ENCODE results near the gene RTL10. TPM values are rescaled to one million over a fixed set of nuclear protein-coding genes. Genes with fewer than 3 reads are reported as not detected.
A peak's percentile ranks its signal among the peaks of the same experiment; 100 is the strongest.

The RTL10 gene
- total RNA-seq, 1 donor from 2014 or later, result 22.9 TPM

DNA sequence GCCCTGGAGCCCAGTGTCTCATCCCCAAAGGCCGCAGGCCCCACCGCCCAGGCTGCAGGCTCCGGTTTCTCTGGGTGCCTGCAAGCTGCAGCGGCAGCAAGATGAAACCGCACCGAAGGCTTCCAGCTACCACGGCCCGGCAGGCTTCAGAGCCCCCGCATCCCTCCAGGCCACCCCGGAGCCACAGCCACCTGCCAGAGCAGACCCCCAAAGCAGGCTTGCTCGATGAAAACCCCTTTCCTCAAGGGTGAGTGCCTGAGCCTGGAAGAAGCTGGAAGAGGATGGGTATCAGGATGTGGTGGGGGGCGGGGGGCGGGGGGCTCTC is 24.5 kb upstream of the RTL10 start:
- DNase-seq (ENCODE audit: low spot score), result peak; percentile 51
- intact Hi-C loops (cut with DNase I), result no loop called here
- ATAC-seq, result no peak

DNA sequence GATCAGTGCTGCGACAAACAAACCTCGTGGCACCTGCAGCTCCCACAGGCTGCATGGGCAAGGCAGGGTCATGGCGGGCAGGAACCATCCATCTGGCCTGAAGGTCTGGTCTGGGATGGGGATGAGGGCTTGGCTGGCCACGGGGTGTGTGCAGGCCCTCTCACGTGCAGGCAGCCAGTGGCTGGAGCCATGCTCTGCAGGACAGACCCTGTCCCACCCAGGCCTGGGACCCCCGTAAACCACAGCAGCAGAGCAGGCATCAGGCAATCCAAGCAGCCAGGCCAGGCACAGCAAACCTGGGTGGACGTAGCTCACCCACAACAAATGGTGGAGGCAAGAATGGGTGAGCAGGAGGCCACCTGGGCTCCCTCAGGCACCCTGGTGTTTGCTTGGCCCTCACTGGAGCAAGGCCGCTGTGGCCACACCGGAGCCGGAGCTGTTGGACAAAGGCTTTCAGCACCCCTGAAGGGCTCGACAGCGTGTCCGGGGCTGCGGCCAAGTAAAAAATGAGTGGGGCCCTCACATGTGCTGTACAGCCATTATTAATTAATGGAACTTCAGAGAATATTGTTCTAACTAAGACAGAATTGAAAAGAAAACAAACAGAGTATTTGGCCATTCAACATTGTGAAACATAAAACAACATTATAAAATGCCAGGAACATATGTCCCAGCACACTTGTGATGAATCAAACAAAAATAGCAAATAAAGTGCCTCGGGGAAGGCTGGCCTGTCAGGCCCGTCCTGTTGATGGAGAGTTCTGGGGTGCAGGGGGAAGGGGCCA is 24.0 kb upstream of the RTL10 start:
- DNase-seq (ENCODE audit: low spot score) (peak; percentile 54), ATAC-seq (no peak)
- intact Hi-C loops (cut with DNase I), result no loop called here

DNA sequence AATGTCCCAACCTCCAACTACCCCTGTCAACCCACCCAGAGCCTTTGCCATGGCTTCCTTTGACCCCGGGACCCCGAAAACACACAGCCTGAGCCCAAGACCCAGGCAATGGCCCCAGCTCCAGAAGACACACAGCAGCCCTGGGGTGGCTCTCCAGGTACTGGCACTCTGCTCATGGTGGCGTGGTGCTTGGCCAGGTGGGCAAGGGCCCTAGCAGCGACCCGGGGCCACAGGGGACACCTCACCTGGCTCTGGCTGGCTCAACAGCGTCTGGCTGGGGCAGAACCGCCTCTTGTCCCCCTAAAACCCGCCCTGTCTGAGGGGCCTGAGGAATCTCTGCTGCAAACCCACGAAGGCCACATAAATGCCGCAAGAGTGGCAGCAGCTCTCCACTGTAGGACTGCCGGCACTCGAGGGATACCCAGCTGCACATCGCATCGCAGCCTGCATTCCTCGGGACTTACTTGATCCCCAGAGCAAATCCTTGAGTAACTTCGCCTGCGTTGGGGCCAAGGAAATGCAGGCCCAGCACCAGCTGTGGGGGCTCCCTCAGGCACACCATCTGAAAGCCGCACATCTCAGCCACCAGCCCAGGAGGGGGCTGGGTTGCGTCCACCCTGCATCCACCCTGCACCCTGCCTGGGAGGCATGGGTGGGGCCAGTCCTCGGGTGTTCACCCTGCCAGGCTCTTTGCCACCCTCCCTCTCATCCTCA is 23.1 kb upstream of the RTL10 start:
- ATAC-seq (no peak), DNase-seq (ENCODE audit: low spot score) (peak; percentile 54)
- intact Hi-C loops (cut with DNase I), result no loop called here

DNA sequence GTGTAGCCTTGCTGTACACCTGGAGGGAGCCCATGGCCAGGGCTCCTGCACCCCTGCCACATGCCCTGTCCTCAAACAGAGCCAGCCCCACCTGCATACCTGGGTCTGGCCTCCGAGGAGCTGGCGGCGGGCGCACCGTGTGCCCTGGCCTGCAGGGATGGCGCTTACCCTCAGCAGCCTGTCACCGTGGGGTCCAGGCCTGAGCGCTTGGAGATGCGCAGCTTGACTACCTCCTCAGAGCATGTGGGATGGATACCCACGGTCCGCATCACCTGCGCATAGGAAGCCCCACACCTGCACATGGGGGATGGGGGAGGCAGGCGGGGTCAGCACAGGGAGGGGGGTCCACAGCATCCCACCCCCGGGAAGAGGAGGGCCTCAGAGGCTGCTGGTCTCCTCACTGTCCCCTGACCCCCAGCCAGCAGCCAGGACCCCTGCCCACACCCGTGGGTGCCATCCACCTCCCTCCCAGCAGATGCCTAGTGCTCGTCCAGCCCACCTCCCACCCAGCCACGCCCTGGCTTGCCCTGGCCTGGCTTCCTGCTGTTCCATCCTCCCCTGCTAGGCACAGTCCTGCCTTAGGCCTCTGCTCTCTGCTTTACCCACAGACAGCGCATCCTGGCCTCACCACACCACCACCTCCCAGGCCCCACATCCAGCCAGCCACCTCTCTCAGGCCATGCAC is 22.4 kb upstream of the RTL10 start:
- intact Hi-C loops (cut with DNase I), result no loop called here
- ATAC-seq, result no peak
- peak; percentile 57 for DNase-seq (ENCODE audit: low spot score)

DNA sequence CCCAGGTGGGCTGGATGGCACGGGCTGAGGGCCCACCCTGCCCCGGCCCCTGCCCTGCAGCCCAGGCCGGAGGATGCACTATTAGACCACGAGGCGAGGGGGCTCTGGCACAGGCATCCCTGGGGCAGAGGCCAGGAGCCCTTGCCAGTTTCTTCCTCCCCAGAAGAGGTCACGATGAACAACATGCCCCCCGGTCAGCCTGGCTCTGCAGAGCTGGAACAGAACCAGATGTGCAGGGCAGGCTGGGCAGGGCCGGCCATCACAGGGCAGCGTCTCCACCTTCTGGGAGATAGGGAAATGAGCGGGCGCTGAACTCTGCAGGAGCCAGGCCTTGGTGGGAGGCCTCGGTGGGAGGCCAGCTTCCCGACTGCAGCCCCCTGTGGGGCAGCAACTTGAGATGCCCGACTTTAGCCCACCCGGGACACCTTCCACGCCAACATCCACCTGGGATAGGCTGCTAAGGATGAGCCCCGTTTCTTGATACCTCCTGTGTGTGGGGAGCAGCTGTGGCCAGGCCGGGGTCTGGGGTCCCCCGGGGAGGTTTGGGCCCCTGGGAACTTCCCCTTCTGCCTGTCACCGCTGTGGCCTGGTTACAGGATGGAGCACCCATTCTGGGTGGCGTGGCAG is 21.8 kb upstream of the RTL10 start:
- DNase-seq (ENCODE audit: low spot score) (peak; percentile 59), ATAC-seq (no peak)
- intact Hi-C loops (cut with DNase I), result no loop called here

DNA sequence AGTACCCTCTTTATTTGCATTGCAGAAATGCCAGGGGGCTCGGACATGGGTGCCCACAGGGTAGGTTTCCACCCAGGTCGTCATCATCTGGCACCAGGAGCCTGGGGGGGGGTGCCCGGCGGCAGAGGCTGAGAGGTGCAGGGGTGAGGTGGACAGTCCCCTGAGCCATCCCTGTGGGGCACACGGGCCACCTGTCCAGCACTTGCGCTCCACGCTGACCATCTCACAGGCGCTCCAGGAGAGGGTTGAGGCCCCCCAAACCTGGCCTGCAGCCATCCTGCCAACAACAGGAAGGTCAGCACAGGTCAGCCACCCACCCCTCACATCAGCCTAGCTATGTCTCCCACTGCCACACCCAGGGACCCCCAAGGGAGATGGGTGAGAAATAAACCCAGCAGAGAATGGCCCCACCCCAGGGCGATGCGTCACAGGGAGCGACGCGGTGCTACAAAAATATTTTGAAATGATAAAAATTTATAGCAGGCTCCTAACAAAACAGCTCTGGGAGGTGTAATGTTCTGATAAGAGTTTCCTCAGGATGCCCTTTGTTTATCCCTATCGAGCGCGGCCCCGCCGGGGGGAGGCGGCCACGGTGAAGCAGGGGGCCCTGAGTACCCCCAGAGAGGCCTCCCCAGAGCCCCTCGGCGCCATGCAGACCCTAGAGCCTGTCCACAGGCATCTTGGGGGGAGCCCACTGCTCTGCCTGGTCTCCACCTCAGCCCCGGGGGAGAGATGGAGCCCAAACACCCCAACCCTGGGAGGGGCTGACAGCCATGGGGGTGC is 21.0 kb upstream of the RTL10 start:
- intact Hi-C loops (cut with DNase I), result no loop called here
- DNase-seq (ENCODE audit: low spot score), result peak; percentile 52
- no peak for ATAC-seq

DNA sequence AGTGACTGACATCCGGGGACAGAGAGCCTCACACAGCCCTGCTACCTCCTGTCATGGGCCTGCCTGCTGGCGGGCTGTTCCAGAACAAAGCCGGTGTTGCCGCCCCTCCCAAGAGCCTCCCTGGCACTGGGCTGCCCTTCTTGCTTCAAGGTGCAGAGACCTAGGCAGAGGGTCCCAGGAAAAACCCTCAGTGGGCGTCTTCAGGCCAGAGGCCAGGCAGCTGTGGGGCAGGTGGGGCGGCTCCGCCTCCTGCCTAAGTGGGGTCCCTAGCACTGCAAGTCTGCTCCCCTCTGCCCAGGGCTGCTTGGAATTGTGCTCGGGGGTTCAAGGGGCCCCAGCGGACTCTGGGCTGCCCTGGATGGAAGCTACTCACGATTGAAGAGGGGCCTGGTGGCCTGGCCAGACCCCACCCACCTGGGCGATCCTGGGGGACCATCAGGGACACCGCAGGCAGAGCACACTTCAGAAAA is 20.4 kb upstream of the RTL10 start:
- ATAC-seq (no peak), DNase-seq (ENCODE audit: low spot score) (peak; percentile 56)
- intact Hi-C loops (cut with DNase I), result no loop called here

DNA sequence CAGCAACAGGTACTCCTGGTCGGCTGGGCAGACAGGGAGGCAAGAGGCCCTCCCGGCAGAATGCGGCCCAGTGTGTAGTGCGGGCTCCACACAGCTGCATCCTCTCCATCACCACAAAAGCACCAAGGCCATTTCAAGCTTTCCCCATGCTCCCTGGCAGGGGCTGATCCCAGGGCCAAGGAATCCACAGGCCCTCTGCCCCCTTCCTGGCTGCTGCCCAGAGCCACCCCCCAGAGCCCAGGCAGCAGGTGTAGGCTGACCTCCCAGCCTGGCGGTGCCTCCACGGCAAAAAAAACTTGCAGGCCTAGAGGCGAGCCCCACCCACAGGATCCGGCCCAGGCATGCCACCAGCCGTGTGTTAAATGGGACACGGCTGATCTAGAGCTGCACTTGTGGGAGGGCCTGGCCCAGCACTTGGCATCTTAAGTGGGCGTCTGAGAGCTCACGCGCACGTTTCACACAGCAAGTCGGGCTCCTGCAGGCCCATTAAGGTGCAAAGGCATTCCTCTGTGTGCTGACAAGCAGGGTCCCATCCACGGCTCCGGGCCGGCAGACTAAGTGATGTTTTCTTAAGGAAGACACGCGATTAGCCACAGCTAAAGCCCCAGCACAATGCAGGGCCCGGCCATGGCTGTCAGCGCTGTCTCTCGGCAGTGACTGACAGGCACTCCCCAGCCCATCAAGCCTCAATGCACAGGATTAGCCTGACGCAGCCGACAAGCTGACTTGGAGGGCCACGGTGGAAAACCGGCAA is 19.8 kb upstream of the RTL10 start:
- intact Hi-C loops (cut with DNase I), result no loop called here
- ATAC-seq, result peak; percentile 25
- DNase-seq (ENCODE audit: low spot score), result peak; percentile 66

DNA sequence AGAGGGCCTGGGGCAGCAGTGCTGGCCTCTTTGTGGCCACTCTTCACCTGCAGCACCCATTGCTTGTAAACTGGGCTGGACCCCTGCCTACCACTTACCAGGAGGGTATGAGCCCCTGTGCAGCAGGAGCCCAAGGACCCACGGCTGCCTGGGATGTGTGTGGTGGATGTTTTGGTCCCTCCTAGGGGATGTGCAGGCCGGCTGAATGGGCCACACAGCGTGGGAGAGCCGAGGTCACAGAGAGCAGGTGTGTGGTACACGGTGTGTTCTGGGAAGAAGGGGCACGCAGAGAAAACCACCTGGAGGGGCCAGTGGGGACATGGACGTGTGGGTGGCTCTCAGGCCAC is 19.3 kb upstream of the RTL10 start:
- no peak for ATAC-seq
- DNase-seq (ENCODE audit: low spot score), result peak; percentile 48
- intact Hi-C loops (cut with DNase I), result no loop called here

DNA sequence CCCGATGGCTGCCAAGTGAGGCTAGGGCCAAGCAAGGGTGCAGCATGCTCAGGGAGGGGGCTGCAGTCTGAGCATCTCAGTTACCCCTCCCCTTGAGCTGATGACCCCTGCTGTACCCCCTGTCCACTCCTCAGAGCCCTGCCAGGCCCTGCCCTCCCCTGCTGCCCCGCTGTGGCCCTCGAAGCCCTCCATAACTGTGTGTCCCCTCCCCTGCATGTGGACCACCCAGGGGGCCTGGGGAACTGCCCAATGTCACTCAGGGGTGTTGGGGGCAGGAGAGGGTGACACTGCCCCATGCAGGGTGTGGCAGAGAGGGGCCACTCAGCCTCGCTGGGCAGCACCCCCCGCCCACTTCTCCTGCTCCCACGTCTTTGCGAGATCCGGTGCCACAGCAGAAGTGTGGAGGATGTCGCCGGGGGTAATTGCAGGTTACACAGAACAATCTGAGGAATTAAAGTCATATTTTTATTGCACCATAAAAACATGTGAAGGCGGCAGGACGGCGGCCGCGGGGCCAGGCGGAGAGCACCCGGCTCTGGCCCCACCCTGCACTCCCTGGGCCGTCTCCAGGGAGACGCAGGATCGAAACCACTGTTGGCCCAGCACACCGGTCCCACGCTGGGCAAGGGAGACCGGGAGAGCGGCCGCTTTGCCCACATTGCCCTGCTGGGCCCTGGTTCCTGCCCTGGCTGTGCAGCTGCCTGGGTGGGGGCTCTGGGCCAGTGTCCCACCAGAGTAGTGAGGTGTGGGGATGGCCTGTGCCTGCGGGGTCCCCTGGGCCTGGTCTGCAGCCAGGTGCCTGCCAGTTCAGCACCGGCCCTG is 18.7 kb upstream of the RTL10 start:
- intact Hi-C loops (cut with DNase I), result no loop called here
- DNase-seq (ENCODE audit: low spot score) (peak; percentile 58), ATAC-seq (no peak)

DNA sequence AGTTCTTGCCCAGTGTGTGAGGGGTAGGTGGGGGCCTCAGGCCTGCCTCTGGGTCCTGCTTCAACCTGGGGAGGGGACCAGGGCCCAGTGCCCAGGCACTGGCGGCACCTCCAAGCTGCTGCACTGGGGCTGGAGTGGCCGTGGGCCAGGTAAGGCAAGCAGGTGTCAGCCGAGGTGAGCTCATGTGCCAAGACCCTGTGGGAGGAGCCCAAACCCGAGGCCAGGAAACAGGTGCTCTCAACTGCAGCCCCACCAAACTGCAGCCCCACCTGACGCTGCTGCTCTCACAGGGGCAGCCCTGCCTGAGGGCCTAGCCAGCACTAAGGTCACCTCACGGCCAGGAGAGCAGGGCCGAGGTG is 18.1 kb upstream of the RTL10 start:
- intact Hi-C loops (cut with DNase I), result no loop called here
- ATAC-seq (no peak), DNase-seq (ENCODE audit: low spot score) (no peak)

DNA sequence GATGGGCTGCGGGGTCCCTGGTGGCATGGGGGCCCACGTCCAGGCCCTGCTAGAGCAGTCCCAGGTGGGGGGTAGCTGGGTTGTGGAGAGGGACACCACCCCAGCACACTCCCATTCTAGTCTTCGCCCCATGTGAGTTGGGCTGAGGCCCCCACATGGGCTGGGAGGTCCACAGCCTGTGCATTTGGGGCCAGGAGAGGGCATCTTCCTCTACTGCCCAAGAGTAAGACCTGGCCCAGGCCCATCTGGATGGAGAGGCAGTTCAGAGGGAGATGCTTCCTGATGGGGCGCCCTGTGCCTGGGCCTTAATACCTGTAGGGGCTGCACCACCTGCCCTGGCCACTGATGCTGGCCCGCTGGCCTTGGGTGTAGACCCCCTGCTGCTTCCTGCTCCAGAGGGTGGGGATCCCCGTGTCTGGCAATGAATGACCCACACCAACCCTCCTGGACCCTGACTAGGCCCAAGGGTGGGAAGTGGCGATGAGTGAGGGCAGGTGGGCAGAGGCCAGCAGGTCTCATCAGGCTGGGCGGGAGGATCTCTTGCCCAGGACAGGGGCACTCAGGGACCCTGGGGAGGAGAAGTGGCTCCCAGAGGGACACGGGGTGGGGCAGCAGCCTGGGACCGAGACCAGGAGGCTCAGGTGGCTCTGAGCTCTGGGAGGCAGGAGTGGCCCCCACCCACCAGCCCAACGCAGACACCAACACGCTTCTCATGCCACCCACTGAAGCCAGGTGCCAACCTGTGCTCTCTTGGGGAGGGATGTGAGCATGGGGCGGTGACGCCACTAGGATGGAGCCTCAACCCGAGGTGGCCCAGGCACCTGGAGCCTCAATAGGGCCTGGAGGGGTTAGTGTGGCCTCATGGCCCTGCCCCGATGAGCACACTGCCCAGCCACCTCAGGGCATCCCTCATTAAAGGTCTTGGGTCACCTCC is 17.4 kb upstream of the RTL10 start:
- intact Hi-C loops (cut with DNase I), result no loop called here
- ATAC-seq (no peak), DNase-seq (ENCODE audit: low spot score) (peak; percentile 50)

DNA sequence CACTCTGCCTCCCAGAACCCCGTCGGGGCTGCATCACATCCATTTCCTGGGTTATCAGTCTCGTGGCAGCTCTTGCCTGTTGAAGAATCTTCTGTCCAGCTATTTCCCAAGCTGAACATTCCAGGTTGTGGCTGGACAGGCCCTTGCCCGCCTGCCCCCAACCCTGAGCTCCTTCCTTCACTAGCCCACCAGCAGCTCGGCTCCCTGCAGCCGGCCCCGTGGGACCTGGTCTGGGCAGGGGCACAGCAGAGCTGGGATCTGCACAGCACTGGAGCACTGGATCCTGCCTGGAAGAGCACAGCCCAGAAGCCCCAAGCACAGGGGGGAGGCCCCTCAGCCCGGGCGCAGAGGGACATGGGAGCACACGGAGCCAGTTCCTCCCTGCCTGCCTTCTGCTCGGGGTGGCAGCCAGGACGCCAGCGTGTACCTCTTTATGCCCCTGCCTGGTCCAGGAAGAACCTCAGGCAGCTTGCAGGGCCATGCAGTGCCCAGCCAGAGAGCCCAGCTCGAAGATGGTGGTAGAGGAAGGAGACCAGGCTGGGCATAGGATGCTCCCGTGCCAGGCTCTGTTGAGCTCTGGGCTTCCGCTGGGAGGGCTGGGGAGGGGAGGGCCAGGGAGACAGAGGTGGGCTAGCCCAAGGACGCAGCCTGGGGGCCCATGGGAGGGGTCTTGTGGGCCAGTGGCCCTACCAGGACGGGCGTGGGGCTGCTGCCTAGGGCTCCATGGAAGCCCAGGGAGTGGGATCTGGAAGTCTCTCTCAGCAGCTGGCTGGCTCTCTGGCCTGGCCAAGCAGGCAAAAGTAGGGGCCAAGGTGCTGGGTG is 16.6 kb upstream of the RTL10 start:
- intact Hi-C loops (cut with DNase I), result no loop called here

DNA sequence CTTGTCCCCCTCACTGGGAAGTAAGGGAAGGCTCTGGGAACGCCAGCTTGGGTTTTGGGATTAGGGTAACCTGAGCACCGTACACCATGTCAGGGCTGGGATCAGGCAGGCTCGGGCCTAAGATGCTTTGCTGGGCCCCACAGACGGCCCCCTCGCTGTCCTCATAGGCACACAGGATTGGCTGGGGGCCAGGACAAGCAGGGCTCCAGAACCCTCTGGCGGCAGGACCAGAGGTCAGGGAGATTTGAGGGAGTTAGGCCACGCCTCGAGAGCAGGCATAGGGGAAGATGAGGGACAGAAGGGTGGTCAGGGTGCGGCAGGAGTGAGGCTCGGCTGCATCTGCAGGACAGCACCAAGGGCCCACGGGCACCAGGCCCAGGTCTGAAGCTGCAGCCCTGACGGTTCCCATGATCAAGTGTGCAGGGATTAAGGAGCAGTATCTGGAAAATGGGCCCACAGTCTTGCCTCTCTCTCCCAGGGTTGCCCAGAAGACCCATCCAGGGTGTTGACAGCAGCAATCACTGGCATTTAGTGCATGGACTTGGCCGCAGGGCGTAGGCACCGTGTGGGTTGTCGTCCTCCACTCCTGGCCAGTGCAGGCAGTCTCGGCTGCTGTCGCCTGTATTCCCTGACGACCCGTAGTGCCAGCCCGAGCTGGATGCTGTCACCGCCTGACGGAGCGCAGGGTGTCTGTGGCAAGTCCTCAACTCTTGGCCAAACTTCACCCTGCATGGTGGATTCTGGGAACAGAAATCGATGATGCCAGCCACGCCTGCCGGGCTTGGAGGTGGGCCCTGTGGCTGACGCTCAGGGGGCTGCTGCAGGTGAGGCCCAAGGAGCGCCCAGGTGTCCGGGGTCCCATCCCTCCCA is 15.7 kb upstream of the RTL10 start:
- no peak for ATAC-seq
- peak; percentile 59 for DNase-seq (ENCODE audit: low spot score)
- intact Hi-C loops (cut with DNase I), result no loop called here

More for the DNA sequence above, 16.6 kb upstream of the RTL10 start:
- ATAC-seq, result no peak
- DNase-seq (ENCODE audit: low spot score), result peak; percentile 49
